ENCODE measurements around the gene AQP5. TPM values are rescaled to one million over a fixed set of nuclear protein-coding genes. Genes with fewer than 3 reads are reported as not detected.
A peak's percentile ranks its signal among the peaks of the same experiment; 100 is the strongest.

The AQP5 gene
- total RNA-seq, 1 experiment from 2014 or later, result not detected

GRCh38 chr12:49960474-49961110 lies 1.1 kb upstream of the AQP5 start:
- no peak for DNase-seq (ENCODE audit: low spot score)
- in situ Hi-C loops (cut with HindIII; ENCODE audit: low sequenced_read_pairs), result no loop called here

GRCh38 chr12:49961993-49962764 lies 507 bp downstream of the AQP5 start:
- in situ Hi-C loops (cut with HindIII; ENCODE audit: low sequenced_read_pairs), result no loop called here
- DNase-seq (ENCODE audit: low spot score), result no peak

GRCh38 chr12:49962861-49963765 lies 1.4 kb downstream of the AQP5 start:
- in situ Hi-C loops (cut with HindIII; ENCODE audit: low sequenced_read_pairs), result no loop called here
- DNase-seq (ENCODE audit: low spot score), result peak; percentile 34

- in situ Hi-C loops (cut with HindIII; ENCODE audit: low sequenced_read_pairs), result no loop called here
- no peak for DNase-seq (ENCODE audit: low spot score)
Observed at GRCh38 chr12:49963976-49964815, 2.5 kb downstream of the AQP5 start.

GRCh38 chr12:49964849-49965624 lies 3.4 kb downstream of the AQP5 start:
- DNase-seq (ENCODE audit: low spot score), result no peak
- in situ Hi-C loops (cut with HindIII; ENCODE audit: low sequenced_read_pairs), result loop anchor here (5.0 kb wide), 1 partner anchor 102 kb away; no protein-coding TSS in a partner anchor

GRCh38 chr12:49965836-49966235 lies 4.2 kb downstream of the AQP5 start:
- in situ Hi-C loops (cut with HindIII; ENCODE audit: low sequenced_read_pairs), result loop anchor here (5.0 kb wide), 1 partner anchor 101 kb away; no protein-coding TSS in a partner anchor
- DNase-seq (ENCODE audit: low spot score), result no peak

- in situ Hi-C loops (cut with HindIII; ENCODE audit: low sequenced_read_pairs), result loop anchor here (5.0 kb wide), 1 partner anchor 101 kb away; no protein-coding TSS in a partner anchor
- no peak for DNase-seq (ENCODE audit: low spot score)
Observed at GRCh38 chr12:49966511-49967041, 4.9 kb downstream of the AQP5 start.

- in situ Hi-C loops (cut with HindIII; ENCODE audit: low sequenced_read_pairs), result loop anchor here (5.0 kb wide), 1 partner anchor 100 kb away; no protein-coding TSS in a partner anchor
- peak; percentile 81 for DNase-seq (ENCODE audit: low spot score)
Observed at GRCh38 chr12:49967042-49967776, 5.5 kb downstream of the AQP5 start.

GRCh38 chr12:49967777-49968250 lies 6.1 kb downstream of the AQP5 start:
- DNase-seq (ENCODE audit: low spot score), result no peak
- in situ Hi-C loops (cut with HindIII; ENCODE audit: low sequenced_read_pairs), result loop anchor here (5.0 kb wide), 1 partner anchor 99 kb away; no protein-coding TSS in a partner anchor

GRCh38 chr12:49968471-49968870 lies 6.8 kb downstream of the AQP5 start:
- DNase-seq (ENCODE audit: low spot score), result no peak
- in situ Hi-C loops (cut with HindIII; ENCODE audit: low sequenced_read_pairs), result loop anchor here (5.0 kb wide), 1 partner anchor 99 kb away; no protein-coding TSS in a partner anchor

GRCh38 chr12:49969027-49969426 lies 7.4 kb downstream of the AQP5 start:
- in situ Hi-C loops (cut with HindIII; ENCODE audit: low sequenced_read_pairs), result loop anchor here (5.0 kb wide), 1 partner anchor 98 kb away; no protein-coding TSS in a partner anchor
- no peak for DNase-seq (ENCODE audit: low spot score)

GRCh38 chr12:49969651-49970429 lies 8.2 kb downstream of the AQP5 start:
- no peak for DNase-seq (ENCODE audit: low spot score)
- in situ Hi-C loops (cut with HindIII; ENCODE audit: low sequenced_read_pairs), result loop anchor here (5.0 kb wide), 1 partner anchor 97 kb away; no protein-coding TSS in a partner anchor

GRCh38 chr12:49970658-49971057 lies 9.0 kb downstream of the AQP5 start:
- in situ Hi-C loops (cut with HindIII; ENCODE audit: low sequenced_read_pairs), result no loop called here
- no peak for DNase-seq (ENCODE audit: low spot score)

- DNase-seq (ENCODE audit: low spot score), result no peak
- in situ Hi-C loops (cut with HindIII; ENCODE audit: low sequenced_read_pairs), result no loop called here
Observed at GRCh38 chr12:49971141-49971540, 9.5 kb downstream of the AQP5 start.

- no peak for DNase-seq (ENCODE audit: low spot score)
- in situ Hi-C loops (cut with HindIII; ENCODE audit: low sequenced_read_pairs), result no loop called here
Observed at GRCh38 chr12:49972129-49972528, 10.5 kb downstream of the AQP5 start.
